Hematopoietic multipotent progenitor cell treated with erythropoietin and hydrocortisone succinate and interleukin-3 and kit ligand, for 17 days (in vitro differentiated cells): ENCODE data around the gene NELFCD.

Experiments used
- DNase-seq: peaks from one replicate; pipeline ENCODE4 v3.0.0-alpha.2; 2015; ENCODE audit warnings: low spot score

NELFCD gene

DNA sequence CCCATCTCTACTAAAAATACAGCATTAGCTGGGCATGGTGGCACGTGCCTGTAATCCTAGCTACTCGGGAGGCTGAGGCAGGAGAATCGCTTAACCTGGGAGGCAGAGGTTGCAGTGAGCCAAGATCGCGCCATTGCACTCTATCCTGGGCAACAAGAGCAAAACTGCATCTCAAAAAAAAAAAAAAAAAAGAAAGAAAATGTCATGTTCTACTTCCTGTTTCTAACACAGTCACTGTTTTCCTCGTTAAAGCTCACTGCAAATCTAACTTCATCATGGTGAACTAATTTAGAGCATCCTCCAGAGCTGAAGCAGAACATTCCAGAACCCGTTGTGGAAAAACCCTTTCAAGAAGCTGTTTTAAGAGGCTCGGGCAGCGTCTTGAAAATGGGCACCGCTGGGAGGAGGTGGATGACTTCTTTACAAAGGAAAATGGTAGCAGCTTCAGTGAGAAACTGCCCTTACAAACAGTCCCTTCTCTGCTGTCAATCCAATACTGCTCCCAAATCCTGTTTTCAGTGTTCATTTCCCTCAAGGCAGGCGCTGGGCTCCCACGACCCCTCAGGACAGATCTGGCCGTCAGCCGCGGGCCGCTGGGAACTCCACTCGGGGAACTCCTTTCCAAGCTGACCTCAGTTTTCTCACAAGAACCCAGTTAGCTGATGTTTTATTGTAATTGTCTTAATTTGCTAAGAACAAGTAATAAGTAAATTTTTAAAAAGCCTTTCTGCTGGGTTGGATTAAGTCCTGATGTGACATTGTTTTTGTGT lies 13.5 kb downstream of the NELFCD start:
- DNase-seq, result no peak

DNA sequence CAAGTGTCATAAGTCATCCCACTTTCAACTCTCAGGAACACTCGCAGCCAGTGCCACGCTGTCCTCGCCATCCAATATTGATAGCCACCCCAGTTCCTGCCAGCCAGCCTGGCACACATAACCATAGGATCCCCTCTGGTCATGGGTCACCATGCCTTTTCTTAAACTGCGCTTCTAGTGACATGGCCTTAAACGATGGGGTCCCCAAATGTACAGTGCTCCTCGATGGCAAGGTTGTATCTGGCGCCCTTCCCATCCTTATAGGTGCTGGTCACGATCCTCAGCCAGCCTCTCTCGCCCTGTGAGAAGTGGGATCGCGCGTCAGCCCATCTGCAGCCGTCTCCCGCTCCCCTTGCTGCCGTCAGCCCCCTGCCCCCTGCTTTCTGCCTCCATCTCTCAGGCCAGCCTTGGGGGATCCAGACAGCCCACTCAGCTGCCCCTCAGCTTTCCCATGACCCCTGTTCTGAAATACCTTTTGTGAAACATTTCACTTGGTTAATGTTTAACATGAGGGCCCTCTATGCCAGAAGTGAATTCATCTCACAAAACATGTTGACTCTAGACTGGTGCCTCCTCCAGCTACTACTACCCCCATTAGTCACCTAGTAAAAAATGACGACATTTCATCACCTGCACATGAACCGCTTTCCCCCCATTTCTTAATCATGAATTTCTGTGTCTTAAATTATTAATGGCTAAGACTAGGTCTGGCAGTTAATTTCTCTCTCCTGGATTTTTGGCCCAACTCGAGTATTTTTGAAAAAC lies 14.6 kb downstream of the NELFCD start:
- no peak for DNase-seq

DNA sequence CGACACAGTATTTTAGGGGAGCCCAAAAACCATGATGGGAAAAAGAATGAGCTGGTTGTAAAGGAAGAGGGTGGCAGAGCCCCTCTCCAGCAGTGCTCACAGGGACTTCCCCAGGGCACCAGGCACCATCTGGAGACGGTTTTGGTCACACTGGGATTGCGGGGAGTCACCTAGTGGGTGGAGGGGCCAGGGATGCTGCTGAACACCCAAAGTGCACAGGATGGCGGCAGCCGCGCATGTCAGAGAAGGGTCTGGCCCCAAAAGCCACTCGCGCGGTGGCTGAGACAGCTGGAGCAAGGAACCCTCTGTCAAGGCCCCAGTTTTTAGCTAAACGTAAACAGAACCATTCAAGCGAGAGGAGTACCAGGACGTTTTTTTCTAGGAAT lies 15.2 kb downstream of the NELFCD start:
- DNase-seq, result no peak

DNA sequence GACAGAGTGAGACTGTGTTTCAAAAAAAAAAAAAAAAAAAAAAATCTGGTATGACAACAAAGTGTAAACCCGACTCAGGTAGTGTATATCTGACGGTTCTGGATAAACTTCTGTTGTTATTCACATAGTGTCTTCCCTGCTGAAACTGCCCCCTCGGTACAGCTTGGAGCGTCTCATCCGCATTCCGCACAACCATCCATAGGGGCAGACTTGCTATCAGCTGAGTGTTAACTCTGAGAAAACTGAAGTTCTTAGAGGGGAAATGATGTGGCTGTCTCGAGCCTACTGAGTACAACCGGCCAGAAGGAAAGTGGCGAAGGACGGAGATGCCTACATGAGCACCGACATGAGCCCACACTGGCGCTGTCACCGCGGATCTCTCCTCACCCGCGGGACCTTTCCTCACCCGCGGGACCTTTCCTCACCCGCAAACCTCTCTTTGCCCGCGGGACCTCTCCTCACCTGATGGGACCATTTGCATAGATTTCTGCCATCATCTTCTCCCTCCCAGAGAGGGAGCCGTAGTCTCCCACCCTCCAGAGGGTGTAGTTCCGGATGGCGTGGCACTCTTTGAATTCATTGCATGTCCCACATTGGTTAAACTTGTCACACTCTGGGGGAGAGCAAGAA lies 16.2 kb downstream of the NELFCD start:
- no peak for DNase-seq

DNA sequence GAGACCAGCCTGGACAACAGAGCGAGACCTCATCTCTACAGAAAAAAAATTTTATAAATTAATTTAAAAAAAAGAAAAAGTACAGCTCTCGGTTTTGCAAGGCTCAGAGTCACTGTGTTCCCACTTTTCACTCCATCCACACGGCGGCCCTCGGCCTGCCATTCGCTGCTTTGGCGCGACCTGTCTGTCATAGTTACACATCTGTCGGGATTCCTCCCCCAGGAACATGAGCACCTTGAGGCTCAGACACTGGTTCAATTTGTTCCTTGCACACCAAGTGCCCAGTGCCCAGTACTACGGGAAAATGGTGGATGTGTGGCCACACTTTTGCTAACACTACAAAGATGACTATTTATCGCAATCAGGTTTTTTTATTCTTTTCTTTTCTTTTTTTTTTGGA lies 17.6 kb downstream of the NELFCD start:
- no peak for DNase-seq

DNA sequence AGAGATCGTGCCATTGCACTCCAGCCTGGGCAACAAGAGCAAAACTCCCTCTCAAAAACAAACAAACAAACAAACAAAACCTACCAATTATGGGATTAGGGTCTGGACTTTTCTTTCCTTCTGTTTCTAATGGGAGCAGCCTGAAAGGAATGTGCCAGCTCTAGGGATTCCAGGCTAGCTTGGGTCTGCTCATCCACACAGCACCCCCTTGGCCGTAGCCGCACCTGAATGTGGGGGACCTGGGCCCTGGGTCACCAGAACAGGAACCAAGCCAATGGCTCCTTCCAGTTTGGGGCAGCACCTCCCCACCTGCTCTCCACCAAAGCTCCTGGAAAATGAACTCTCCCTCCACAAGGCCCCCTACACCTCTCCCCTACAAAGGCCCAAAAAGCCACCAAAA lies 19.3 kb downstream of the NELFCD start:
- DNase-seq, result no peak

DNA sequence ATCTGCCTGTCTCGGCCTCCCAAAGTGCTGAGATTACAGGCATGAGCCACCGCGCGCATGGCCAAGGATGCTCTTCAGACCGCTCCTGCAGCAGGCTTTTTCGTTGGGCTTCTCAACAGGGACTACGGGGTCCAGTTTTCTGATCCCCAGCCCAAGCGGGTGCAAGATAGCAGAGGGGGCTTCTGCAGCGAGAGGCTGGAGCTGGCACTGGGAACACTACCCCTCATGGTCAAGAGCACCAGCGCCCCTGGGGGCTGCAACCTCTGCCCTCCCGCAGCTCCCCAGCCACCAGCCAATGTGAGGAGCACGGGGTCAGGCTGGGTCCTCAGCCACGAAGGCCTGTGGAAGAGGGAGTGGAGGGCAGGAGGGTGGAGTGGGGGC lies 20.0 kb downstream of the NELFCD start:
- DNase-seq, result no peak

DNA sequence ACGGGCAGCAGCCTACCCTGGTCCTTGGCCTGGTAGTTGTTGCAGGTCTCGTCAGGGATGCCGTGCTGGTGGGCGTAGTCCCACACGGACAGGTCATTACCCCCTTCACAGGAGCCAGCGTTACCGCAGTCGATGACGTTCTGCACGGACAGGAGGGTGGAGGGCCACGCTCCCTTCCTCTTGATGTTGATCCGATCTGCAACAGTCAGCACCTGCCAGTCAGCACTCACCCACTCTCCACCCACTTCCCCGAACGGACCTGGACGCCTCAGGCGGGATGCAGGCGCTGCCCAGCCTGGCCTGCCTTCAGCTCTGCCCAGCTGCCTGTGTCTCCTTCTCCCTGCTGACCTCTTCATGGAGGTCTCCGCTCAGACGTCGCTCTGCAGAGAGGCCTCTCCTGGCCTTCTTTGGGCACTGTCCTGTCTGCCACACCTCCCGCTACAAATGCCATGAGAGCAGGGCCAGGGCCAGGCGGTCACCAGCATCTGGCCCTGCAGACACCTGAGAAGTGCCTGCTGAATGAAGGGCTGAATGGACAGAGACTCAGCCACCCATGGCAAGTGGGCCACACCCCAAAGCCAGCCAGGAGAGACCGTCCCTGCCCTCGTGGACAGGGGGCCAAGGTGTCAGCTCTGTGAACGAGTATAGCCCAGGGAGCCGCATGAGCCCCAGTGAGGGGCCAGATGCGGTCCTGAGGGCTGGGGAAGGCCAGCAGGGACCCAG lies 20.6 kb downstream of the NELFCD start:
- no peak for DNase-seq

DNA sequence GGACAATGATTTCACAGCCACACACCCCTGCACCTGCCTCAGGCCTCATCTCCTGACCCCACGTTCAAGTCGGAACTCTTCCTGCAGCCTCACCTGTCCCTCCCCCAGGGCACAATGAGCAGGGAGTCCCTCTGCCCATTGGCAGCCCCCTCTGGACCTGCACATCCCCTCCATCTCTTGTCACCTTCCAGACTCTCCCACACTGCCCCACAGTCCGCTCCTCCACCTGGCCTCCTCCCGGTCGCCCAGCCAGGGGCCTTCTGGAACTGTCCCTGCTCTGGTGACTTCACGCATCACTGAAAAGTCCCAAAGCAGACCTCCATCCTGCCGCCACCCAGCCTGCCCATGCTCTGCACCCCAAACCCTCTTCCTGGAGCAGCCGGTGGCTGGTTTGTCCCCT lies 21.3 kb downstream of the NELFCD start:
- DNase-seq, result no peak

DNA sequence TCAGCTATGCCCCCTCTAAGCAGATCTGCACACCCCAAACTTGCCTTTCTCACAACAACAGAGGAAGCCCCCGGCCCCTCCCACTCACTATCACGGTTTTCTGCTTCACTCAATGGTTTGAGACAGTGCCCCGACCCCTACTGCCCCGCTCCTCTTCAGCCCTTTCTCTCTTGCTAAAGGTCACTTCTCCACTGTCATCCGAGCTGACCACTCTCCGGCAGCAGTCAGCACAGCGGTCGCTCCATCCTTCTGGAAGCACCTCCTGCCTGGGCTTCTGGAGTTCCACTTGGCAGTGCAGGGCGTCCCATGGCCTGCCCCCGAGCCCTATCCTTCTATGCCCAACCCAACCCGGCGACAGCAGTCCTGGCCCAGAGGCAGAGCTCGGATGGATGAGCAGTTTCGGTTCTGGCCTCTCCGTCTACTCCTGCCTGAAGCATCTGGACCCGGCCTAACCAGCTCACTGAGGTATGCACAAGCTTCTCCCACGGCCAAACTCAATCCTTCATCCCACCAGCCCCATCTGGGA lies 21.9 kb downstream of the NELFCD start:
- DNase-seq, result no peak

DNA sequence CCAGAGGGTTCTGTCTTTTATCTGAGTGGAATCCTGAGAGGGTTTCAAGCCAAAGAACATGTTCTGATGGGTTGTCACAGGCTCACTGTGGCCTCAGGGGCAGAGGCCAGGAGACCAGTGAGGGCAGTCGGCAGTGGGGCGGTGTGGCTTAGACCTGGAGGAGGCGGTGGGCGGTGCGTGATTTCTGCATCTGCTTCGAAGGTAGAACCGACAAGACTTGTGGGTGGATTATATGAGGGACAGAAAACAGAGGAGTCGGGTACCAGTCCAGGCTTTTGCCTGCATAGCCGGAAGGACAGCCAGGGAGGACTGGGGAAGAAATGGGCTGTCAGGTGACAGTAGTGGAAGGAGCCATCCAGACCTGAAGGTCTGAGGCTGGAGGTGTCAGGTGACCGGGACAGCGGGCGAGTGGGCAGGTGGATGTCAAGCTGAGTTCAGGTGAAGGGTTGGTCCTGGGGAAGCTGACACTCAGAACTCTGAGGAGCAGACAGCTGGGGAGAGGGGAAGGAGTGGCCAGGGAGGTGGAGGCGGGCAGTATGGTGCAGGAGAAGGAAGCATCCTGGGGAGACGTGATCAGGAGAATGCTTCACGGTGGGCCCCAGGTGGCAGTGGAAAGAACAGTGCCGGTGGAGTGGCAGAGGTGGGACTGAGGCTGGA lies 22.9 kb downstream of the NELFCD start:
- no peak for DNase-seq

DNA sequence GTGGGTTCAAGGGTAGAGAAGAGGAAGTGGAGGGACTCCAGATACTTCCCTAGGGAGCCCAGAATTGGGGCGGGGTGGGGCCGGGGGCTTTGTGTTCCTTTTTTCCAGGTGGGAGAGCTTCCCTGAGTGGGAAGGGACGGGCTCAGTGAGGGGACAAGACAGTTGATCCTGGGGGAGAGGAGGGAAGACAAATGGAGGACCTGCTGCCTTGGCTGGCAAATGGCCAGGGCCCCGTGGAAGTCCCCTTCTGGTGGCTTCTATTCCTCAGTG lies 23.4 kb downstream of the NELFCD start:
- DNase-seq, result no peak

DNA sequence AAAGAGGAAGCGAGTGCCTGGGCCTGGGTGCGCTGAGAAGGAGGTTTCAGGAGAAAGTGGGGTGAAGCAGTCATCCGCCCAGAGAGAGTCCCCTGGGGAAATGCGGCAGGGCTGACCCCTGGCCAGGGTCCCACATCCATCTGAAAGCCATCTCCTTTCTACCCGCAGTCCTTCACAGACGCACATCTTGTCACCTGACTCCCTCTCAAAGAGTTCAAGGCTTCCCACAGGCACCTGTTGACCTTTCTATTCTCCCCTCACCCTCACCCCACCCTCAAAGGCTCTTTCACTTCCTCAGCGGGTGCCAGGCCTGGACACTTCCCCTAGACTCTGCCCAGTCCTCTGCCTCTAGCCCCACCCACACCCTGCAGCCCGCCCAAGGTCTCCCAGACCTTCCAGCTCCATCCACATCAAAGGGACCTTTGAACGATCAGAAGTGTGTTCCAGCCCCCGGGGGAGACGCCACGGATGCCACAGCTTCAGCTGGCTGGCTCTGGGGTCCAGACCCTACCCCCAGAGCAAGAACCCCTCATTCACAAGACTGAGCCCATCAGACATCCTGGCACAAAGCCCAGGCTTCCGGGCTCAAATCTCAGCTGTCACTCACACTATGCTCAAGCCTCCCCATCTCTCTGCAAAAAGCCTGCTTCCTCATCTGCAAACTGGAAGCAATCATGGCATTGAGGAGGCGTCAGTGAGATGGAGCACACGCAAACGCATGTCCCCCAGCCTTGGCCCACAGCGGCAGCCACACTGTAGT lies 23.9 kb downstream of the NELFCD start:
- peak; percentile 32 for DNase-seq

DNA sequence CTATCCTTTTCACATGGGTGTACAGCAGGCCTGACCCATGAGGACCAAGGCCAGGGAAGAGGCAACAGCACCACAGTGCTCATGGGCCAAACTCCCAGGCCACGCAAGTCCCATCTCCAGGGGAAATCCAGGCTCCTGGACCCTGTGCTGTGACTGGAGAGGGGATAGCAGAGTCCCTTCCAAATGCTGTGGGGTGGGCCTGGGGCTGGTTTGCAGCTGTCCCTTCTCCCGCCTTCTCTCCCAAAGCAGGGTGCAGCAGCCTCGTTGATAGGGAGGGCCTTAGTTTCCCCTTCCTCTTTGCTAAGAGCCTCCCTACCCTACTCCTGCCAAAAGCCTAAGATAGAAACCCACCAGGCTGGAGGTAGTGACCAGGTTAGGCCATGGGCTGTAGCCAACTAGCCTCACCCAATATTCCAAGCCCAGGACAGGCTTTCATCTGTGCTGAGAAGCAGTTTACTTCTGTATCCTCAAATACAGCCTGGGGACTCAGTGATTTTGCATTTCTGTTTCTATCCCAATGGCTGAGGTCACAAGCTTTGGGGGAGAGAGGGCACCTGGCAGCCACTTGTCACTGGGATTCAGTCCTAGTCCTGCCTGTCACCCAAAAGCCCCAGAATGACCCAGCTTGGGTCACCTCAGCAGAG lies 24.6 kb downstream of the NELFCD start:
- DNase-seq, result no peak

DNA sequence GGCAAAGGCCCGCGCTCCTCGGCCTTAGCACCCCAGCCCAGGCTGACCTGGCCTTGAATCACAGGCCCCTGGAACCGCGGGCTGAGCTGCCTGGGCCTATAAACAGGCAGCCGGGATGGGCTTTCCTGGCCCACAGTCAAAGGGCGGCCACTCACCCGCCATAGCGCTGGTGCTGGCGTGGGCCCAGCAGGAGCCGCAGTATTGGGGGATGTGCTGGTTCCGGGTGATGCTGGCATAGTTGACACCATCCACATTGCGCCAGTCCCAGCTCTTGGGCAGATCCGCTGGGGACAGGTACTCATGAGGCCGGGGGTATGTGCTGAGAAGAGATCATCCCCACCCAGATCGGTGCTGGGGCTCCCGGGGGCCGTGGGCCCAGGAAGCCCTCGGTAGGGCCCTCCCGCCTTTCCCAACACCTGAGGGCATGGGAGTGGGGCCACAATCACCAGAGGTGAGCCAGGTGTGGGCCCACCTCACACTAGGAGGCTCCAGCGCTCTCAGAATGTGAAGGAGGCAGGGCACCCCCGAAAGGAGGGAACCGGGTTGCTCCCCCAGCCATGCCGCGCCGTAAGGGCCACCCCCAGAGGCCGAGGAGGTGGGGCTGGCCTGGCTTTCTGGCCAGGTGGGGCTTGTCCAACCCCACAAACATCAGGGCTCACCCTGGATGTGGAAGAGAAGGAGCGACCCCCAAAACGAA lies 25.3 kb downstream of the NELFCD start:
- no peak for DNase-seq

DNA sequence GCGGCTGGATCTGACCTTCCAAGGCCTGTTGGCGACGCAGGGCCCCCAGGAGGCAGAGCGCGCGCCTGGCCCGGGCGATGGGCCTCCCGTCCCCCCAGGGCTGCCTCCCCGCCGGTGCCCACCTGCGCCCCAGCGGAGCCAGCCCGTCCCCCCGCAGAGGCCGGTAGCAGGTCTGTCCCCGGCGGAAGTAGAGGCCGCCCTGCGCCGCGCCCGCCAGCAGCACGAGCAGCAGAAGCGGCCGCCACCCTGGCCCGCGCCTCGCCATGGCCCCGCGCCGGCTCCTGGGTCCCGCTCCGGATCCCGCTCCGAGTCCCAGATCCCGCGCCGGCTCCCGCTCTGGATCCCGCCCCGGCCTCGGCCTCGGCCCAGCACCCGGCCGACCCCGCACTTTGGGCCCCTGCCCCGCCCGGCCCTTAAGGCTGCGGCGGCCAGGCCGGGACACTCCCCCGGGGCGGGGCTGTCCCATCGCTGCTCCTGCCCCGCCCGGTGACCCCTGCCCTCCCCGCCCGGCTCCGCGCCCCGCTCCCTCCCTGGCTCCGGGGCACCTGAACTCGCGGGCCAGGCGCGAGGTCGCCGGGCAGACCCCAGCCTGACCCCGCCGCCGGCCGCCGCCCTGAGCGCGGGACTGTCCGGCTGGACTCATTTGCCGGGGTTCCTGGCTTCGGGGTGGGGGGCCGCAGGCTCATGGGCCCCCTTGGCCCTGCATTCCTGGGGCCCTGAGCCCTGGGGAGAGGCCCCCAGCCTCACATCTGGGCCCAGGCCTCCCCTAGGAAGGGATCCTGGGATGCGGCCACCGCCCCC lies 26.0 kb downstream of the NELFCD start, which contains the start of gene CTSZ:
TSS of gene CTSZ (minus strand) at position 391 of the 801 bp plus-strand sequence. CDS start at position 265, 126 bp downstream.
- DNase-seq, result peak; percentile 51

DNA sequence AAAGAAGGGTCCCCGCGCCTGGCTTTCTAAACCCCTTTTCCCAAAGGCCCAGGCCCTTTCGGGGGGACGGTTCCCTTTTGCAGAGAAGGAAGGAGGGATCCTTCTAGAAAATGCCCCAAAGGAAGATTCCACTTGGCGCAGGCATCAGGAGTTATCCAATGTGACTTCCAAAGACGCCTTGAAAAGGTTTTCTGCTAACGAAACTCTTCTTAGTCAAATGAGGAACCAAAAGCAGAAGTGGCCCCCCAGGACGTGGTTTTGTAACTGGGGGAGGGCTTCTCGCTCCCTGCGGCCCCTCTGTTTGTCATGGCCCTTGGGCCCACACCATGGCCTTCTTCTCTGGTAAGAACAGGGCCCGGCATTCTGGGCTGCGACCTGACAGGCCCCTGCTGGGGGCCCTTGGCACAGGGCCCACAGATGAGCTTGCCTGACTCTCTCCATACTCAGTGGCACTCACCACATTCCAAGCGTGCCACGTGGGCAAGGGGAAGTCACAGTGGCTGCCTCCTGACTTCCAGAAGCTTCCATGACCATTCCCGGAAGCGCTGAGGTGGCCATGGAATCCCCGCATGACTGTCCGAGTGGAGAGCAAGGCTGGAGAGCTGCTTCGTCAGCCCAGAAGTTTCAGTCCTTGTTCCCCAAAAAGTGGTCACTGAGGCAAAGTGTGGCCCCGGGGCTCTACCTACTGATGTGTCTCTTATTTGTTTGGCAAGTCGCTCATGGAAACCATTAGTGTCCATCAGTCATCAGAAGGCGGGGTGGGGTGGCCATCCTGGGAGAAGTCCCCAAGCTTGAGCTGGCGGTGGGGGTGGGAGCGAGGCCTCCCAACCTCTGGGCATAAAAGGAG lies 26.8 kb downstream of the NELFCD start:
- no peak for DNase-seq

DNA sequence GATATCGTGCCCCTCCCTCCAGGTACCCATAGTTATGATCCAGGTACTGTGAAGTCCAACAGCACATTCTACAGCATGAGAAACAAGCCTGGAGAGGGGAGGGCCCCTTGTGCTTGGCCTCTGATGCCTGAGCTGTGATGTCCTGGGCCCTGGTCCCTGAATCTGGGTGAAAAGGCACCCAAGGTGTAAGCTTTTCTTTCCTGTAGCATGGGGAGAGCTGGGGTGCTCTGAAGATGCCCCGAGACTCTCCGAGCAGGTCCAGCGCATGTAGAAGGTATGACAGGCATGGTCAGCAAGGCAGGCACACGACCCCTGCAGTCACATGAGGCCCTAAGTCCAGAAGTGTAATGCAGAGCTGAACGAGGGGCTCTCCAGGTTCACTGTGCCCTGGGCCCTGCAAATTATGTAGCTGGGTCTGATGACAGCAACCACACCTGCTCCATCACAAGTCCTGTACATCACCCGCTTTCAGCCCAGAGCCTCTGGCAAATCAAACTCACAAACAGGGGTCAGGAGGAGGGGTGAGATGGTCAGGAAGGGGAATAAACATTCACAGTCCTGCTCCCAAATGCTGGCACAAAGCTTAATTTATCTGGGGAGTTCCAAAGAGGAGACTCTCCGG lies 27.8 kb downstream of the NELFCD start:
- no peak for DNase-seq
